B cell (primary cell): ENCODE data around the gene PPP1R8. TPM values are rescaled to one million over a fixed set of nuclear protein-coding genes. Genes with fewer than 3 reads are reported as not detected.

ENCODE experiments used
- ATAC-seq: fragments of 200-7000 bp; cut with Tn5 transposase; one replicate; pipeline ENCODE4 v1.10.0; 2021; ENCODE audit warnings: low read depth, mild to moderate bottlenecking, moderate number of reproducible peaks, moderate library complexity
- CTCF ChIA-PET: fragments of 350-600 bp; sonication (Branson Sonifier 250); formaldehyde crosslinking; loops from one replicate; lab custom pipeline; 2021; ENCODE audit warnings: antibody characterized with exemption, inconsistent platforms; lab: Charles Lee
- POLR2A ChIA-PET: fragments of 350-600 bp; sonication (Branson Sonifier 250); formaldehyde crosslinking; loops from one replicate; lab custom pipeline; 2021; ENCODE audit warnings: antibody characterized with exemption; lab: Charles Lee
- DNase-seq: peaks from one replicate; pipeline ENCODE4 v3.0.0; 2013
- H2AFZ ChIP-seq: 2 replicates; pipeline ENCODE4 v1.6.1; 2012; ENCODE audit warnings: mild to moderate bottlenecking, low read depth, low read length; ENCODE audit not compliant: insufficient read depth, poor library complexity, severe bottlenecking
- H3K27ac ChIP-seq, 2 donors: 1 replicate in 1 of 2; 2 replicates in 1 of 2; pipeline ENCODE4 v1.5.1; 2012 to 2013; ENCODE audit warnings: low read length in 2 of 2, mild to moderate bottlenecking in 2 of 2, moderate library complexity in 1 of 2
- H3K27me3 ChIP-seq, 4 experiments: fragments of 200-600 bp in 1 of 4; sonication (generic) in 1 of 4; replicated peaks in 1 of 4; 1 replicate in 2 of 4; 2 replicates in 2 of 4; pipeline versions ENCODE4 v1.6.1 to v1.7.0; 2013 to 2016; ENCODE audit warnings: low read length in 3 of 4, mild to moderate bottlenecking in 2 of 4, mixed read lengths in 1 of 4, moderate library complexity in 1 of 4; ENCODE audit not compliant: insufficient read depth in 4 of 4, control insufficient read depth in 3 of 4; ENCODE audit errors: control extremely low read depth in 1 of 4
- H3K36me3 ChIP-seq, 2 experiments: replicated peaks in 1 of 2; 1 replicate in 1 of 2; 2 replicates in 1 of 2; pipeline versions ENCODE4 v1.6.1 to v1.7.1; 2013; ENCODE audit warnings: low read length in 1 of 2; ENCODE audit not compliant: insufficient read depth in 2 of 2, control insufficient read depth in 1 of 2; ENCODE audit errors: control extremely low read depth in 1 of 2, extremely low read depth in 1 of 2
- H3K4me1 ChIP-seq, 2 donors: fragments of 200-600 bp in 1 of 2; sonication (generic) in 1 of 2; 1 replicate in 1 of 2; 2 replicates in 1 of 2; pipeline versions ENCODE4 v1.5.1 to v1.6.1; 2013 to 2017; ENCODE audit warnings: low read length in 2 of 2; ENCODE audit not compliant: control insufficient read depth in 2 of 2, insufficient read depth in 2 of 2
- H3K4me2 ChIP-seq: replicated peaks from 2 replicates; pipeline ENCODE3; 2012; ENCODE audit warnings: mild to moderate bottlenecking, low read depth, low read length; ENCODE audit not compliant: poor library complexity, severe bottlenecking
- H3K4me3 ChIP-seq, 5 experiments: fragments of 200-600 bp in 1 of 5; sonication (generic) in 1 of 5; 1 replicate in 3 of 5; 2 replicates in 2 of 5; pipeline versions ENCODE4 v1.5.1 to v1.7.0; 2011 to 2016; ENCODE audit warnings: low read length in 4 of 5, mild to moderate bottlenecking in 4 of 5, low read depth in 2 of 5, control low read depth in 1 of 5, moderate library complexity in 1 of 5; ENCODE audit not compliant: insufficient read depth in 1 of 5; ENCODE audit errors: control extremely low read depth in 1 of 5, extremely low read depth in 1 of 5
- H3K79me2 ChIP-seq: fragments of 200-600 bp; sonication (generic); one replicate; pipeline ENCODE4 v1.6.0; 2016; ENCODE audit warnings: low read length; ENCODE audit not compliant: control insufficient read depth, insufficient read depth
- H3K9ac ChIP-seq: fragments of 200-600 bp; sonication (generic); 2 replicates; pipeline ENCODE4 v1.6.1; 2017; ENCODE audit warnings: mild to moderate bottlenecking, low read length, moderate library complexity
- H3K9me3 ChIP-seq, 3 donors: one replicate each; pipeline versions ENCODE4 v1.6.1 to v1.7.1; 2013; ENCODE audit warnings: low read length in 2 of 3; ENCODE audit not compliant: control insufficient read depth in 2 of 3, insufficient read depth in 1 of 3; ENCODE audit errors: control extremely low read depth in 1 of 3
- H4K20me1 ChIP-seq: 2 replicates; pipeline ENCODE4 v1.6.0; 2012; ENCODE audit warnings: mild to moderate bottlenecking, low read length; ENCODE audit not compliant: insufficient read depth, control insufficient read depth, poor library complexity, severe bottlenecking
- H3K27ac Mint-ChIP-seq: one replicate; pipeline ENCODE4 v1.8.0; 2021; ENCODE audit warnings: mixed read lengths
- H3K27me3 Mint-ChIP-seq: one replicate; pipeline ENCODE4 v1.8.0; 2021; ENCODE audit warnings: mixed read lengths
- H3K4me1 Mint-ChIP-seq: one replicate; pipeline ENCODE4 v1.8.0; 2021; ENCODE audit warnings: mixed read lengths
- H3K4me3 Mint-ChIP-seq: one replicate; pipeline ENCODE4 v1.8.0; 2021; ENCODE audit warnings: mixed read lengths
- H3K9me3 Mint-ChIP-seq: one replicate; pipeline ENCODE4 v1.8.0; 2022; ENCODE audit warnings: mixed read lengths; ENCODE audit not compliant: insufficient read depth
- CTCF ChIP-seq: fragments of 200-600 bp; IDR thresholded peaks from one replicate; pipeline ENCODE4 v1.8.0; 2022; ENCODE audit warnings: antibody characterized with exemption, mild to moderate bottlenecking
- EZH2 ChIP-seq: IDR thresholded peaks from 2 replicates; pipeline ENCODE4 v1.6.1; 2012; ENCODE audit warnings: borderline replicate concordance, low read depth, mild to moderate bottlenecking, moderate library complexity, low read length; ENCODE audit not compliant: insufficient read depth, poor library complexity, severe bottlenecking
- WGBS: methylation state at CpG from one replicate; pipeline ENCODE4 v1.1.5; 2013; ENCODE audit warnings: missing lambda C conversion rate; ENCODE audit not compliant: insufficient coverage; 5-methylcytosine and 5-hydroxymethylcytosine counted together
- intact Hi-C: fragments of 100-400 bp; cut with micrococcal nuclease; formaldehyde crosslinking; loops from one replicate; pipeline ENCODE4 v1.10.0; 2022
- polyA plus RNA-seq: library from polyadenylated mRNA; depleted of rRNA; stranded (reverse); fragments of >200 nt; gene quantifications from 2 replicates; pipeline ENCODE4 v1.2.3, GENCODE V29; 2012
- total RNA-seq, 2 donors: library from RNA; stranded (reverse); fragments of 120-200 nt in 1 of 2; gene quantifications; 1 replicate in 1 of 2; 2 replicates in 1 of 2; pipeline versions ENCODE4 v1.2.3 to v1.2.4, GENCODE V29; 2013 to 2022

Gene PPP1R8
- total and polyA plus RNA-seq, 2 donors (not counting 1 experiment from before 2014, with no cell fraction given), result 23.9 to 45.1 TPM

DNA sequence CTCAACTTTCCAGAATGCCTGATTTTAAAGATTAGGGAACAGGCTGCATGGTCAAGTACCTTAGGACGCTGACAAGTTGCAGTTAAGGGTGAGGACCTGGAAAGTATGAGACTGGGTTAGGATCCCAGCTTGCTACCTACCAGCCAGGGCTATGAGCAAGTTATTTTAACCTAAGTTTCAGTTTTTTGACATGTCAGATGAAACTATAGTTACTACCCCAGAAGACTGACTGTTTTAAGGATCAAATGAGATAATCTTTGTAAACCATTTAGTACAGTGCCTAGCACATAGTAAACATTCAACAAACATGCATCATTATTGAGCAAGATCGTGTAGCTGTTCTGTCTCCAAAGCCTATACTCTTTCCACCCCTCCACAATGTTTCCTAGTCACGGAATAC, 56.2 kb downstream of the PPP1R8 start:
- no peaks in the 10 kb centered on the region for H4K20me1 ChIP-seq
- no peak overlapping the region for H3K9ac ChIP-seq
- peaks cover 45 to 80% of the 10 kb centered on the region in 2 donors for H3K4me1 ChIP-seq
- H3K4me1 Mint-ChIP-seq, result peaks cover 73% of the 10 kb centered on the region
- ChIA-PET POLR2A (interaction anchor here (1.0 to 2.1 kb wide), 2 partner anchors 12 to 13 kb away, joined by 3 to 5 read pairs; no protein-coding TSS in a partner anchor), CTCF (no interaction called here)
- peak overlapping the region; percentile 52 for H3K4me2 ChIP-seq
- no CpG with 5 or more reads among the region's 3 CpGs for WGBS
- ATAC-seq (no peak), DNase-seq (no peak)
- no peak for TF ChIP-seq CTCF
- no peak for TF ChIP-seq EZH2
- intact Hi-C loops, result no loop called here
- H2AFZ ChIP-seq, result no peak overlapping the region
- H3K9me3 Mint-ChIP-seq, result no peaks in the 10 kb centered on the region
- H3K4me3 Mint-ChIP-seq, result peak overlapping the region; percentile 68
- H3K27ac Mint-ChIP-seq, result peak overlapping the region; percentile 87
- H3K79me2 ChIP-seq, result peaks cover 5% of the 10 kb centered on the region
- H3K4me3 ChIP-seq, result peak overlapping the region in 2 of 5 experiments; percentile 27 to 41
- no peaks in the 10 kb centered on the region for H3K9me3 ChIP-seq
- no peaks in the 10 kb centered on the region for H3K27me3 Mint-ChIP-seq
- peak overlapping the region; percentile 52 to 81 for H3K27ac ChIP-seq
- no peaks in the 10 kb centered on the region for H3K27me3 ChIP-seq
- H3K36me3 ChIP-seq, result peaks cover 6 to 42% of the 10 kb centered on the region in 2 experiments

- H3K9me3 Mint-ChIP-seq, result no peaks in the 10 kb centered on the region
- Histone ChIP-seq H3K27ac (peak overlapping the region; percentile 52 to 81), H2AFZ (no peak overlapping the region), H3K79me2 (peaks cover under 1% of the 10 kb centered on the region), H4K20me1 (no peaks in the 10 kb centered on the region), H3K36me3 (peaks cover 8 to 41% of the 10 kb centered on the region in 2 experiments), H3K4me3 (peak overlapping the region in 2 of 5 experiments; percentile 27 to 41), H3K4me2 (peak overlapping the region; percentile 52), H3K9me3 (no peaks in the 10 kb centered on the region), H3K9ac (peak overlapping the region; percentile 14), H3K4me1 (peaks cover 52 to 87% of the 10 kb centered on the region in 2 donors), H3K27me3 (no peaks in the 10 kb centered on the region)
- DNase-seq (peak; percentile 63), ATAC-seq (no peak)
- ChIA-PET POLR2A (interaction anchor here (0.6 to 2.1 kb wide), 5 partner anchors 12 to 625 kb away, joined by 3 to 10 read pairs (median 3); no protein-coding TSS in a partner anchor), CTCF (no interaction called here)
- TF ChIP-seq CTCF (no peak), EZH2 (no peak)
- peak overlapping the region; percentile 68 for H3K4me3 Mint-ChIP-seq
- 2% methylated on average over 5 of the region's 8 CpGs for WGBS
- H3K4me1 Mint-ChIP-seq, result peaks cover 80% of the 10 kb centered on the region
- H3K27me3 Mint-ChIP-seq, result no peaks in the 10 kb centered on the region
- H3K27ac Mint-ChIP-seq, result peak overlapping the region; percentile 87
- intact Hi-C loops, result no loop called here
Observed at GRCh38 chr1:27887215-27888021, 56.8 kb downstream of the PPP1R8 start.
